ENCODE measurements around the gene LGI1. TPM values are rescaled to one million over a fixed set of nuclear protein-coding genes. Genes with fewer than 3 reads are reported as not detected.

Gene LGI1
- total and polyA plus RNA-seq, 2 donors from 2014 or later, result not detected

- Histone ChIP-seq H3K36me3 (ENCODE audit: control insufficient read depth in 2 of 3, insufficient read depth in 3 of 3, low read length in 3 of 3) (no peaks in the 10 kb centered on the region), H3K9ac (ENCODE audit: low read length in 3 of 3) (no peak overlapping the region), H3K4me3 (ENCODE audit: low read length in 3 of 3) (no peak overlapping the region), H3K4me1 (ENCODE audit: control insufficient read depth in 2 of 3, insufficient read depth in 2 of 3, low read depth in 1 of 3, low read length in 3 of 3) (no peaks in the 10 kb centered on the region), H3K9me3 (ENCODE audit: control insufficient read depth in 2 of 3, insufficient read depth in 1 of 3, low read length in 3 of 3) (peaks cover 0 to 10% (median 0%) of the 10 kb centered on the region in 3 donors), H3K27me3 (ENCODE audit: control insufficient read depth, insufficient read depth, low read length) (no peaks in the 10 kb centered on the region), H3K27ac (ENCODE audit: low read depth in 2 of 2, low read length in 2 of 2) (no peak overlapping the region)
- no peak for TF ChIP-seq CTCF (IDR thresholded peaks at IDR 0.05; ENCODE audit: borderline replicate concordance, extremely low read depth, insufficient read depth)
- intact Hi-C loops (cut with DNase I), result no loop called here
- FAIRE-seq (no peak), DNase-seq (no peak)
These were observed 78.0 kb downstream of the LGI1 start for GRCh38 chr10:93835770-93836169.

GRCh38 chr10:93837822-93838221 is 80.1 kb downstream of the LGI1 start:
- no peak overlapping the region for H3K27ac ChIP-seq (ENCODE audit: low read depth in 2 of 2, low read length in 2 of 2)
- no peak for TF ChIP-seq CTCF (IDR thresholded peaks at IDR 0.05; ENCODE audit: borderline replicate concordance, extremely low read depth, insufficient read depth)
- no peak for FAIRE-seq

GRCh38 chr10:93838278-93838677 is 80.5 kb downstream of the LGI1 start:
- DNase-seq, result no peak
- Histone ChIP-seq H3K4me3 (ENCODE audit: low read length in 3 of 3) (no peak overlapping the region), H3K4me1 (ENCODE audit: control insufficient read depth in 2 of 3, insufficient read depth in 2 of 3, low read depth in 1 of 3, low read length in 3 of 3) (no peaks in the 10 kb centered on the region), H3K9ac (ENCODE audit: low read length in 3 of 3) (no peak overlapping the region), H3K9me3 (ENCODE audit: control insufficient read depth in 2 of 3, insufficient read depth in 1 of 3, low read length in 3 of 3) (peaks cover 0 to 8% (median 0%) of the 10 kb centered on the region in 3 donors), H3K36me3 (ENCODE audit: control insufficient read depth in 2 of 3, insufficient read depth in 3 of 3, low read length in 3 of 3) (no peaks in the 10 kb centered on the region), H3K27me3 (ENCODE audit: control insufficient read depth, insufficient read depth, low read length) (no peaks in the 10 kb centered on the region), H3K27ac (ENCODE audit: low read depth in 2 of 2, low read length in 2 of 2) (no peak overlapping the region)
- no peak for TF ChIP-seq CTCF (IDR thresholded peaks at IDR 0.05; ENCODE audit: borderline replicate concordance, extremely low read depth, insufficient read depth)
- no peak for FAIRE-seq
- intact Hi-C loops (cut with DNase I), result no loop called here

More at GRCh38 chr10:93837822-93838221, 80.1 kb downstream of the LGI1 start:
- Histone ChIP-seq H3K9me3 (ENCODE audit: control insufficient read depth in 2 of 3, insufficient read depth in 1 of 3, low read length in 3 of 3) (peaks cover 0 to 10% (median 0%) of the 10 kb centered on the region in 3 donors), H3K27me3 (ENCODE audit: control insufficient read depth, insufficient read depth, low read length) (no peaks in the 10 kb centered on the region), H3K36me3 (ENCODE audit: control insufficient read depth in 2 of 3, insufficient read depth in 3 of 3, low read length in 3 of 3) (no peaks in the 10 kb centered on the region), H3K4me3 (ENCODE audit: low read length in 3 of 3) (no peak overlapping the region), H3K9ac (ENCODE audit: low read length in 3 of 3) (no peak overlapping the region), H3K4me1 (ENCODE audit: control insufficient read depth in 2 of 3, insufficient read depth in 2 of 3, low read depth in 1 of 3, low read length in 3 of 3) (no peaks in the 10 kb centered on the region)
- peak in 2 of 5 donors; percentile 28 to 50 for DNase-seq
- intact Hi-C loops (cut with DNase I), result no loop called here

GRCh38 chr10:93841961-93842360 is 84.2 kb downstream of the LGI1 start:
- FAIRE-seq (no peak), DNase-seq (no peak)
- no peak overlapping the region for H3K9ac ChIP-seq (ENCODE audit: low read length in 3 of 3)
- intact Hi-C loops (cut with DNase I), result no loop called here
- TF ChIP-seq CTCF (IDR thresholded peaks at IDR 0.05; ENCODE audit: borderline replicate concordance, extremely low read depth, insufficient read depth), result no peak
- no peaks in the 10 kb centered on the region for H3K27me3 ChIP-seq (ENCODE audit: control insufficient read depth, insufficient read depth, low read length)
- no peaks in the 10 kb centered on the region for H3K36me3 ChIP-seq (ENCODE audit: control insufficient read depth in 2 of 3, insufficient read depth in 3 of 3, low read length in 3 of 3)
- no peaks in the 10 kb centered on the region for H3K4me1 ChIP-seq (ENCODE audit: control insufficient read depth in 2 of 3, insufficient read depth in 2 of 3, low read depth in 1 of 3, low read length in 3 of 3)
- no peaks in the 10 kb centered on the region for H3K9me3 ChIP-seq (ENCODE audit: control insufficient read depth in 2 of 3, insufficient read depth in 1 of 3, low read length in 3 of 3)
- H3K4me3 ChIP-seq (ENCODE audit: low read length in 3 of 3), result no peak overlapping the region
- no peak overlapping the region for H3K27ac ChIP-seq (ENCODE audit: low read depth in 2 of 2, low read length in 2 of 2)
